ENCODE measurements around the gene CPLX1. TPM values are rescaled to one million over a fixed set of nuclear protein-coding genes. Genes with fewer than 3 reads are reported as not detected.

CPLX1 gene
- 1 to 10 TPM; 2.5 to 3.0 TPM for total RNA-seq

DNA sequence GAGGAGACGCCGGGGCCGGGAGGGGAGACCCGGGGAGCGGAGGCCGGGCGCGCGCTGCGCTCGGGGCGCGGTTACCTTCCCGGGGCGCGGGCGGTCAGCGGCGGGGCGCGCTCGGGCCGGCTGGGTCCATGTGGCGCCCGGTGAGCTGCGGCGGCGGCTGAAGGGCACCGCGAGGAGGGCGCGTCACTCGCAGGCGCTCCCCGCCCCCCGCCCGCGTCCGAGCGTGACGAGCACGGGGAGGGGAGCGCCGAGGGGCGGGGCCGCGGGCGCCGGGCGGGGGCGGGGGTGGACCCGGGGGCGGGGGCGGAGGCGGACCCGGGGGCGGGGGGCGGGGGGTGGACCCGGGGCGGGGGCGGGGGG lies at the start of gene CPLX1:
Gene CPLX1, minus strand, starts transcription at position 159 of the 360 bp plus-strand sequence. CDS start 1,607 bp downstream, outside the sequence.
- H3K36me3 Mint-ChIP-seq (ENCODE audit: low read depth): no peaks in the 10 kb centered on the region

DNA sequence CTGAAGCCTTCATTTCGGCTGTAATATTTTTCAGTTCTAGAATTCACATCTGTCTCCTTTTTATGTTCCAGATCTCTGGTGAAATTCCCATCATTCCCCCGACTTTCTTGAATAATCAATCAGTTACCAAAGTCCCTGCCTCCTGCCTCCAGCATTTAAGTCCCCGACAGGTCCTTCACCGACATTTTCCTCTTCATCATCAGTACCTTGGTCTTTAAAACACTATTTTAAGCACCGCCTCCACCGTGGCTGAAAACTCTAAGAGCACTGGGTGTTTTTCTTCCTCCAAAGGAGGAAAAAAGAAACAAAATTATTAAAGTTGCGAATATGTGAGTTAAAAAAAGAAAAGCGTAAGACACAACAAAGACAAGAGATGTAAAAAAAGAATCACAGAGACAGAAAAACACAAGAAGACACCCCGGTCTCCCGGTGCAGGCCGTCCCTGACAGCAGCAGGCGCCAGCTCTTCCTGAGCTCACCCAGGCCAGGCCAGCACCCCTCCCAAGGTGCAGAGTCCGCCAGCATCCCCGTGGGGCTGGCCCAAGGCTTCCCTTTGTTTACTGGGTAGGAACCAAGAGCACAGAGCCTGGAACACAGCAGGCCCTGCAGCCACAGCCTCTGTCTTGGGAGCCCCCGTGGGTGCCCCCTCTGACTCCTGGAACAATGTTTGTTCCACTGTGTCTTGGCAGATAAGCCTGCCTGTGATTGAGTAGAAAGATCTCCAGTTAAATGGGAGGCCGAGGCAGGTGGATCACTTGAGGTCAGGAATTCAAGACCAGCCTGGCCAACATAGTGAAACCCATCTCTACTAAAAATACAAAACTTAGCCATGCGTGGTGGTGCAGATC lies 49.3 kb upstream of the CPLX1 start:
- Mint-ChIP-seq H3K36me3 (ENCODE audit: low read depth) (peaks cover 79% of the 10 kb centered on the region), H3K27ac (no peak overlapping the region), H3K4me3 (no peak overlapping the region), H3K4me1 (peaks cover 26% of the 10 kb centered on the region), H3K27me3 (no peaks in the 10 kb centered on the region), H3K9me3 (no peaks in the 10 kb centered on the region)
- ChIA-PET POLR2A (no interaction called here), CTCF (no interaction called here)
- no peak for DNase-seq

More for the DNA sequence above, at the start of gene CPLX1:
- peaks cover 42% of the 10 kb centered on the region for H3K27me3 Mint-ChIP-seq
- H3K4me1 Mint-ChIP-seq: peaks cover 5% of the 10 kb centered on the region
- no peak within 1 kb of the TSS for H3K4me3 Mint-ChIP-seq
- no peak within 1 kb of the TSS for H3K27ac Mint-ChIP-seq
- no peaks in the 10 kb centered on the region for H3K9me3 Mint-ChIP-seq
- POLR2A ChIA-PET: no interaction called here
- no peak for DNase-seq
- CTCF ChIA-PET: no interaction called here

GRCh38 chr4:874056-874455 lies 48.1 kb upstream of the CPLX1 start:
- Mint-ChIP-seq H3K4me1 (peaks cover 15% of the 10 kb centered on the region), H3K36me3 (ENCODE audit: low read depth) (peaks cover 78% of the 10 kb centered on the region), H3K9me3 (peaks cover 1% of the 10 kb centered on the region), H3K4me3 (no peak overlapping the region), H3K27ac (no peak overlapping the region), H3K27me3 (no peaks in the 10 kb centered on the region)
- ChIA-PET POLR2A (no interaction called here), CTCF (no interaction called here)
- no peak for DNase-seq

- no peak for DNase-seq
- peaks cover 4% of the 10 kb centered on the region for H3K9me3 Mint-ChIP-seq
- H3K36me3 Mint-ChIP-seq (ENCODE audit: low read depth): peaks cover 73% of the 10 kb centered on the region
- no peak overlapping the region for H3K4me3 Mint-ChIP-seq
- no peak overlapping the region for H3K27ac Mint-ChIP-seq
- CTCF ChIA-PET: no interaction called here
- peaks cover 3% of the 10 kb centered on the region for H3K4me1 Mint-ChIP-seq
- POLR2A ChIA-PET: no interaction called here
- H3K27me3 Mint-ChIP-seq: no peaks in the 10 kb centered on the region
Measured at GRCh38 chr4:872241-872981, 46.5 kb upstream of the CPLX1 start.

DNA sequence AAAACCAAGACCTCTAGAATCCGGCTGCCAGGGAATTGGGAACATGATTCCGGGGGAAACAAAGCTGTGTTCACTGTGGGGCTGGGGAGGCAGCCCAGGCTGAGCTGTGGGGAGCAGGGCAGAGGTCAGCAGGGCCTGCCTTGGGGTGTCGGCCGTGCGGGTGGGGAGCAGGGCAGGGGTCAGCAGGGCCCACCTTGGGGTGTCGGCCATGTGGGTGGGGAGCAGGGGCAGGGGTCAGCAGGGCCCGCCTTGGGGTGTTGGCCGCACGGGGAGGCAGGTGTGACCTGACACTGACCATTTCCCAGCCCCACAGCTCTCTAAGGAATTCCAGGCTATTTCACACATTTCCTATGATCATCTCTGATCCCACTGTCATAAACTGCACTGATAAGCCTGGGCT lies 45.6 kb upstream of the CPLX1 start:
- Mint-ChIP-seq H3K27me3 (no peaks in the 10 kb centered on the region), H3K36me3 (ENCODE audit: low read depth) (peaks cover 65% of the 10 kb centered on the region), H3K4me3 (no peak overlapping the region), H3K4me1 (no peaks in the 10 kb centered on the region), H3K9me3 (peaks cover 4% of the 10 kb centered on the region), H3K27ac (no peak overlapping the region)
- no peak for DNase-seq
- CTCF ChIA-PET: no interaction called here
- POLR2A ChIA-PET: interaction anchor here (1.7 kb wide), 1 partner anchor 8 kb away, joined by 4 read pairs; no protein-coding TSS in a partner anchor

DNA sequence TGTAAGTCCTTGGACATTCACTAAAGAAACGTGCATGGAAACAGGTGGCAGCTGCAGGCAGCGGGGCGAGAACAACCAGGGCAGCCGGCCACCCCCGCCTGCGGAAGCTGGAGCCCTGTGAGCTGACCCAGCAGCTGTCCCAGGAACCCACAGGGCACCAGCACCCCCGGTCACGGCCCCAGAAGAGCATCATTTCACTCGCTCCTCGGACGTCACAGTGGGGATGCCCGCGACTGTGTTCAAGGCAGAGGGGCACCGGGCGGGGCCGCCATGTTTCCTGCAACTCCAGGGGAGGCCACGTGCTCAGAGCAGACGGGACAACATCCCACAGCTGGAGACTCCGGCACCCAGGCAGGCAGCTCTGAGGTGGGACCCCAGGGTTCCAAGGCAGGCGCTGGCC lies 45.0 kb upstream of the CPLX1 start:
- Mint-ChIP-seq H3K27ac (no peak overlapping the region), H3K4me1 (no peaks in the 10 kb centered on the region), H3K36me3 (ENCODE audit: low read depth) (peaks cover 64% of the 10 kb centered on the region), H3K27me3 (no peaks in the 10 kb centered on the region), H3K4me3 (no peak overlapping the region), H3K9me3 (peaks cover 4% of the 10 kb centered on the region)
- ChIA-PET POLR2A (interaction anchor here (1.7 kb wide), 1 partner anchor 9 kb away, joined by 4 read pairs; no protein-coding TSS in a partner anchor), CTCF (no interaction called here)
- no peak for DNase-seq

DNA sequence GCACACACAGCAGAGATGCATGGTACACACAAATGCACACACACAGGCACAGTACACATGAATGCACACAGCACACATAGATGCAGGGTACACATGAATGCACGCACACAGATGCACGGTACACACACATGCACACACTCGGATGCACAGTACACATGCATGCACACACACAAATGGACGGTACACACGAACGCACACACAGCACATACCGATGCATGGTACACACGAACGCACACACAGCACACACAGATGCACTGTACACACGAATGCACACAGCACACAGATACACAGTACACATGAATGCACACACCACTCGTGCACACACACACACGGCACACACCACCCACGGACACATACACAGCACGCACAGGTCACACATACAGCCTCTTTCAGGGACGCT lies 43.8 kb upstream of the CPLX1 start:
- ChIA-PET POLR2A (no interaction called here), CTCF (no interaction called here)
- H3K4me3 Mint-ChIP-seq: no peak overlapping the region
- no peaks in the 10 kb centered on the region for H3K27me3 Mint-ChIP-seq
- no peak overlapping the region for H3K27ac Mint-ChIP-seq
- H3K36me3 Mint-ChIP-seq (ENCODE audit: low read depth): peaks cover 61% of the 10 kb centered on the region
- H3K4me1 Mint-ChIP-seq: no peaks in the 10 kb centered on the region
- H3K9me3 Mint-ChIP-seq: peaks cover 4% of the 10 kb centered on the region
- no peak for DNase-seq

GRCh38 chr4:868421-868820 lies 42.5 kb upstream of the CPLX1 start:
- H3K9me3 Mint-ChIP-seq: peaks cover 4% of the 10 kb centered on the region
- H3K36me3 Mint-ChIP-seq (ENCODE audit: low read depth): peaks cover 55% of the 10 kb centered on the region
- DNase-seq: no peak
- no peak overlapping the region for H3K4me3 Mint-ChIP-seq
- no peaks in the 10 kb centered on the region for H3K27me3 Mint-ChIP-seq
- CTCF ChIA-PET: no interaction called here
- no peak overlapping the region for H3K27ac Mint-ChIP-seq
- POLR2A ChIA-PET: no interaction called here
- H3K4me1 Mint-ChIP-seq: no peaks in the 10 kb centered on the region

DNA sequence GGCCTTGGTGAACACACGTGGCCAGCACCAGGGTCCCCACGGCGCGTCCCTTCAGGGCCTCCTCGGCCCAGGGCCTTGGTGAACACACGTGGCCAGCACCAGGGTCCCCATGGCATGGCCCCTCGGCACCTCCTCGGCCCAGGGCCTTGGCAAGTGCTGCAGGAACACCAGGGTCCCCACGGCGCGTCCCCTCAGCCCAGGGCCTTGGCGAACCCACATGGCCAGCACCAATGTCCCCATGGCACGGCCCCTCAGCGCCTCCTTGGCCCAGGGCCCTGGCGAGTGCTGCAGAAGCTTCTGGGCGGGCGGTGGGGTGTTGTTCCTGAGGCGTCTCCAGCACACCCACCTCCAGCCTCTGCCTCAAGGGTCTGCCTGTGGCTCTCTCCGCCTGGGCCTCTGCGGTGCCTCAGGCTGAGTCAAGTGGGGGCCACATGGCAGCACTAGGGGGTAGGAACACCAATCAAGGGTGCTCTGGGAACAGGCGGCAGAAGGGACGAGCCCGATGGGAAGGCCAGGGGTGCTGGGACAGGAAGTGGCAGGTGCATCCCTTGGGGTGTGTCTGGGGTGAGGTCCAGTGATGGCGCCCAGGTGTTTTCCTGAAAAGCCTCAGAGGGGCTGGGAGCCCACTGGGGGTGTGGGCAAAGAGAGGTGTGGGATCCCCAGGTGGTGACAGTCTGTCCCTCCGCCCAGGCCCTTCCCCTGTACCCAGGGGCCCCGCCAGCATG lies 41.8 kb upstream of the CPLX1 start:
- peaks cover 57% of the 10 kb centered on the region for H3K36me3 Mint-ChIP-seq (ENCODE audit: low read depth)

GRCh38 chr4:866761-867390 lies 40.9 kb upstream of the CPLX1 start:
- Mint-ChIP-seq H3K4me1 (no peaks in the 10 kb centered on the region), H3K27me3 (no peaks in the 10 kb centered on the region), H3K4me3 (no peak overlapping the region), H3K9me3 (peaks cover 4% of the 10 kb centered on the region), H3K27ac (no peak overlapping the region), H3K36me3 (ENCODE audit: low read depth) (peaks cover 64% of the 10 kb centered on the region)
- ChIA-PET POLR2A (no interaction called here), CTCF (no interaction called here)
- DNase-seq: no peak

More for the DNA sequence above, 41.8 kb upstream of the CPLX1 start:
- POLR2A ChIA-PET: no interaction called here
- DNase-seq: no peak
- CTCF ChIA-PET: no interaction called here
- no peak overlapping the region for H3K4me3 Mint-ChIP-seq
- peaks cover 4% of the 10 kb centered on the region for H3K9me3 Mint-ChIP-seq
- no peaks in the 10 kb centered on the region for H3K4me1 Mint-ChIP-seq
- H3K27me3 Mint-ChIP-seq: no peaks in the 10 kb centered on the region
- H3K27ac Mint-ChIP-seq: no peak overlapping the region

DNA sequence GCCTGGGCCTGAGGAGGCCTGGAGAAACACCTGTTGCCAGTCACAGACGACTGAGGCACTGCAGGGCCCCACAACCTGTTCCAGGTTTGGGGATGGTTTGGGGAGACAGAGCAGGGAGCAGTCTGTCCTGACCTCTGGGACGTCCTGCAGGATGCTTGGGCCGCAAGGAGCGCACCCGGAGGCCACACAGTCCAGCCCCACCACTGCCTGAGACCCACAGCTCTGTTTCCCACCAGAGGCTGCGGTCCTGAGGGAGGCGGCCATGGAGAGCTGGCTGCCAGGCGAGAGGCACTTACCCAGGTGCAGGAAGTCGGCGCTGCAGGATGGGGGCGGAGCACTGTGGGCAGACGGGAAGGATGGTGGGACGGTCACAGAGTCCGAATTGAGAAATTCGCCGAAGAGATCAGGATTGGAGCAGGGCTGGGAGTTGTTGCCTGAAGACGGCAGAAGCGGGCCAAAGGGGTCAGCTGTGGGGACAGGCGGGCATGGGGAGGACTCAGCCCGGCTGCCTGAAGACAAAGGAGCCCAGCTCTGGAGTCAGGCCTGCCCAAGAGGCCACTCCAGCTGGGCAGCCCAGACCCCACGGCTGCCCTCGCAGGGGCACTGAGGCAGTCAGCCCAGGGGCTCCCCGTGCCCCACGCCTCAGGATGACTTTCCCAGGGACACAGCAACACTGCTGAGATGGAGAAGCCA lies 40.3 kb upstream of the CPLX1 start:
- DNase-seq: no peak
- Mint-ChIP-seq H3K4me1 (no peaks in the 10 kb centered on the region), H3K9me3 (peaks cover 4% of the 10 kb centered on the region), H3K36me3 (ENCODE audit: low read depth) (peaks cover 61% of the 10 kb centered on the region), H3K4me3 (no peak overlapping the region), H3K27me3 (no peaks in the 10 kb centered on the region), H3K27ac (no peak overlapping the region)
- POLR2A ChIA-PET: no interaction called here
- CTCF ChIA-PET: no interaction called here

DNA sequence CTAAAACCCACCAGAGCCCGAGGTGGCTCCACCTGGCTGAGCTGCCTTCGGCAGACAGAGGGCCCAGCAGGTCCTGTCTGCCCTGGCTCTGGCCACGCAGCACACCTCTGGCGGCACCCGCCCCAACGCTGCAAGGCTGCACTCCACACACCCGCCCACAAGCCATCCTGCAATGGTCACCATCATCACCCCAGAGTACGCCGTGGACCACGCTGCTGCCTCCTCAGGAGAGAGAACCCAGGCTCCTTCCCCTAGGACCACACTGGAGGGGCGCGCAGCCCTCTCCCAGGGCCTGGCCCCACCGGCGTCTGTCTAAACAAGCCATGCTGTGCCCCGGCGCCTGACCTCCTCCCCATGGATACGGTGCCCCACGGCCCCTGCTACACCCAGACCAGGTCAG lies 39.6 kb upstream of the CPLX1 start:
- ChIA-PET CTCF (no interaction called here), POLR2A (no interaction called here)
- Mint-ChIP-seq H3K36me3 (ENCODE audit: low read depth) (peaks cover 62% of the 10 kb centered on the region), H3K9me3 (peaks cover 4% of the 10 kb centered on the region), H3K4me1 (no peaks in the 10 kb centered on the region), H3K27me3 (no peaks in the 10 kb centered on the region), H3K4me3 (no peak overlapping the region), H3K27ac (no peak overlapping the region)
- no peak for DNase-seq

DNA sequence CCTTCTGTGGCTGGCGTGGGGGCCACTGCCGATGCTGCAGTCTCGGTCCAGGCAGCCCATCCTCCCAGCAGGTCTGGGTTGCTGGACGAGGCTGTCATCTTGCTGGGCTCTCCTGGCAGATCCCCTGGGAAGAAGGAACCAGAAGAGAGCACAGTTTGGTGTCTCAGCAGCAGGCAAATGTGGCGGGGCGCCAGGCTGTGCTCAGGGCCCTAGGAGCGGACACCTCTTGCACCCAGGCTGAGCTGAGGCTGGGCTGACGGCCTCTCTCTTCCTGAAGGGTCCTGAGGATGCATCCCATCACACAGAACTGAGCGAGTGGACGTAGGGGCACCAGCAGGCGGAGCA lies 39.2 kb upstream of the CPLX1 start:
- Mint-ChIP-seq H3K36me3 (ENCODE audit: low read depth) (peaks cover 61% of the 10 kb centered on the region), H3K27ac (no peak overlapping the region), H3K9me3 (peaks cover 4% of the 10 kb centered on the region), H3K4me1 (no peaks in the 10 kb centered on the region), H3K27me3 (no peaks in the 10 kb centered on the region), H3K4me3 (no peak overlapping the region)
- no peak for DNase-seq
- ChIA-PET POLR2A (no interaction called here), CTCF (no interaction called here)
